Sigmoid colon (tissue), 4 donors: ENCODE measurements around the gene EXOSC2.

ENCODE experiments used
- CTCF ChIP-seq, 4 experiments: fragments of 450-650 bp in 3 of 4; fragments of 200-600 bp in 1 of 4; IDR thresholded peaks; one replicate each; pipeline ENCODE4 v1.5.1; 2016 to 2019; ENCODE audit warnings: antibody characterized with exemption in 4 of 4, mild to moderate bottlenecking in 3 of 4, moderate library complexity in 2 of 4
- EP300 ChIP-seq, 4 donors: sonication (generic); formaldehyde crosslinking; IDR thresholded peaks; one replicate each; pipeline ENCODE4 v1.6.1; 2017; ENCODE audit warnings: antibody characterized with exemption in 4 of 4
- POLR2A ChIP-seq, 2 donors: fragments of 450-650 bp; IDR thresholded peaks; one replicate each; pipeline ENCODE4 v1.6.1; 2016; ENCODE audit warnings: antibody characterized with exemption in 2 of 2, mild to moderate bottlenecking in 2 of 2, moderate library complexity in 2 of 2
- POLR2AphosphoS5 ChIP-seq, 4 donors: sonication (generic); formaldehyde crosslinking; IDR thresholded peaks; one replicate each; pipeline ENCODE4 v1.6.1; 2017; ENCODE audit warnings: antibody characterized with exemption in 4 of 4

- TF ChIP-seq POLR2AphosphoS5 (IDR thresholded peaks at IDR 0.05) (no peak), CTCF (IDR thresholded peaks at IDR 0.05) (no peak), POLR2A (IDR thresholded peaks at IDR 0.05) (no peak), EP300 (IDR thresholded peaks at IDR 0.05) (no peak)
Observed at GRCh38 chr9:130692321-130692720, 1.3 kb upstream of the EXOSC2 start.
